Thyroid gland (tissue), 4 donors: ENCODE results near the gene CDR2. TPM values are rescaled to one million over a fixed set of nuclear protein-coding genes. Genes with fewer than 3 reads are reported as not detected.

Experiments
- DNase-seq, 2 donors: peaks; one replicate each; pipeline ENCODE4 v3.0.0-alpha.2; 2019
- H3K27ac ChIP-seq, 3 donors: fragments of 200-600 bp; sonication (generic); 1 replicate in 2 of 3; 2 replicates in 1 of 3; pipeline ENCODE4 v1.5.1; 2016 to 2019; ENCODE audit warnings: mild to moderate bottlenecking in 1 of 3, moderate library complexity in 1 of 3
- H3K27me3 ChIP-seq: fragments of 200-600 bp; sonication (generic); one replicate; pipeline ENCODE4 v1.5.1; 2019
- H3K36me3 ChIP-seq, 2 donors: fragments of 200-600 bp; sonication (generic); one replicate each; pipeline ENCODE4 v1.5.1; 2016 to 2019
- H3K4me1 ChIP-seq, 2 donors: fragments of 200-600 bp; sonication (generic); one replicate each; pipeline ENCODE4 v1.5.1; 2017 to 2019
- H3K4me3 ChIP-seq, 3 donors: fragments of 200-600 bp; sonication (generic); replicated peaks in 1 of 3; 1 replicate in 2 of 3; 2 replicates in 1 of 3; pipeline ENCODE4 v1.5.1; 2016; ENCODE audit warnings: mild to moderate bottlenecking in 1 of 3
- H3K9me3 ChIP-seq: fragments of 200-600 bp; sonication (generic); one replicate; pipeline ENCODE4 v1.5.1; 2017
- POLR2A ChIP-seq, 2 donors: fragments of 450-650 bp; IDR thresholded peaks; one replicate each; pipeline ENCODE4 v1.6.1; 2017; ENCODE audit warnings: antibody characterized with exemption in 2 of 2, mild to moderate bottlenecking in 2 of 2, moderate library complexity in 1 of 2
- WGBS, 2 donors: methylation state at CpG; one replicate each; pipeline ENCODE4 v1.1.5; 2017; 5-methylcytosine and 5-hydroxymethylcytosine counted together
- intact Hi-C: fragments of 100-400 bp; cut with DNase I; formaldehyde crosslinking; loops from one replicate; pipeline ENCODE4 v1.15.1; 2023
- total RNA-seq, 4 donors: library from RNA; depleted of rRNA; stranded (reverse); fragments of >200 nt; gene quantifications; one replicate each; pipeline ENCODE4 v1.2.3, GENCODE V29; 2016
- TF ChIP-seq, protein P1 (sequence below), 6 experiments: fragments of 200-600 bp in 3 of 6; fragments of 450-650 bp in 3 of 6; sonication (generic) in 3 of 6; IDR thresholded peaks; one replicate each; pipeline ENCODE4 v1.5.1; 2016 to 2019; ENCODE audit warnings: antibody characterized with exemption in 6 of 6, mild to moderate bottlenecking in 2 of 6, inconsistent platforms in 1 of 6, moderate library complexity in 1 of 6

The CDR2 gene
- total RNA-seq, 4 donors from 2014 or later = 55.5 to 92.8 (median 79.2) TPM

DNA sequence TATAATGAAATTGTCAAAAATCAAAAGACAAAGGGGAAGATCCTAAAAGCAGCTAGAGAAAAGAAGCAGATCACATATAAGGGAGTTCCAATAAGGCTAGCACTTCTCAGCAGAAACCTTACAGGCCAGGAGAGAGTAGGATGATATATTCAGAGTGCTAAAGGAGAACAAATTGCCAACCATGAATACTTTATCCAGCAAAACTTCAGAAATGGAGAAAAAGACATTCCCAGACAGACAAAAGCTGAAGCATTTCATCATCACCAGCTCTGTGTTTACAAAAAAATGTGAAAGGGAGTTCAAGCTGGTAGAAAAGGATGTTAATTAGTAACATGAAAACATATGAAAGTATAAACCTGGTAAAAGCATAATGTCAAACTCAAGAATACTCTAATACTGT is 37.4 kb downstream of the CDR2 start:
- no peak for DNase-seq
- Histone ChIP-seq H3K4me3 (no peak overlapping the region), H3K9me3 (no peaks in the 10 kb centered on the region), H3K36me3 (peaks cover 13 to 22% of the 10 kb centered on the region in 2 donors), H3K27me3 (no peaks in the 10 kb centered on the region), H3K27ac (no peak overlapping the region), H3K4me1 (no peaks in the 10 kb centered on the region)
- intact Hi-C loops = no loop called here
- TF ChIP-seq, protein P1, sequence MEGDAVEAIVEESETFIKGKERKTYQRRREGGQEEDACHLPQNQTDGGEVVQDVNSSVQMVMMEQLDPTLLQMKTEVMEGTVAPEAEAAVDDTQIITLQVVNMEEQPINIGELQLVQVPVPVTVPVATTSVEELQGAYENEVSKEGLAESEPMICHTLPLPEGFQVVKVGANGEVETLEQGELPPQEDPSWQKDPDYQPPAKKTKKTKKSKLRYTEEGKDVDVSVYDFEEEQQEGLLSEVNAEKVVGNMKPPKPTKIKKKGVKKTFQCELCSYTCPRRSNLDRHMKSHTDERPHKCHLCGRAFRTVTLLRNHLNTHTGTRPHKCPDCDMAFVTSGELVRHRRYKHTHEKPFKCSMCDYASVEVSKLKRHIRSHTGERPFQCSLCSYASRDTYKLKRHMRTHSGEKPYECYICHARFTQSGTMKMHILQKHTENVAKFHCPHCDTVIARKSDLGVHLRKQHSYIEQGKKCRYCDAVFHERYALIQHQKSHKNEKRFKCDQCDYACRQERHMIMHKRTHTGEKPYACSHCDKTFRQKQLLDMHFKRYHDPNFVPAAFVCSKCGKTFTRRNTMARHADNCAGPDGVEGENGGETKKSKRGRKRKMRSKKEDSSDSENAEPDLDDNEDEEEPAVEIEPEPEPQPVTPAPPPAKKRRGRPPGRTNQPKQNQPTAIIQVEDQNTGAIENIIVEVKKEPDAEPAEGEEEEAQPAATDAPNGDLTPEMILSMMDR (IDR thresholded peaks at IDR 0.05) = no peak
- no peak for TF ChIP-seq POLR2A (IDR thresholded peaks at IDR 0.05)

DNA sequence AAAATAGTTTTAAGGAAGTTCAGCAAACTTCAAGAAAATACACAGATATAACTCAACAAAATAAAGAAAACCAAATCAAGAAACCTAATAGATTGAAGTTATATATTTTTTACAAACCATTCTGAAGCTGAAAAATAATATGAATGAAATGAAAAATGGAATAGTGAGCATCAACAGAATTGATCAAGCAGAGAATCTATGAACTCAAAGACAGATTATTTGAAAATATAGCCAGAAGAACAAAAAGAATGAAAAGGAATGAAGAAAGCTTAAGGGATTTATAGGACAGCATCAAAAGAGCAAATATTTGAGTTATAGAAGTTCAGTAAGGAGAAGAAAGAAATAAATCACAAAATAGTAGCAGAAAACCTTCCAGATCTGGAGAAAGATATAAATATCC is 37.8 kb downstream of the CDR2 start:
- no peaks in the 10 kb centered on the region for H3K4me1 ChIP-seq
- H3K27me3 ChIP-seq = no peaks in the 10 kb centered on the region
- H3K27ac ChIP-seq = no peak overlapping the region
- H3K36me3 ChIP-seq = peaks cover 16 to 27% of the 10 kb centered on the region in 2 donors
- TF ChIP-seq, protein P1 (IDR thresholded peaks at IDR 0.05) = no peak
- intact Hi-C loops = no loop called here
- H3K9me3 ChIP-seq = no peaks in the 10 kb centered on the region
- DNase-seq = no peak
- no peak overlapping the region for H3K4me3 ChIP-seq

DNA sequence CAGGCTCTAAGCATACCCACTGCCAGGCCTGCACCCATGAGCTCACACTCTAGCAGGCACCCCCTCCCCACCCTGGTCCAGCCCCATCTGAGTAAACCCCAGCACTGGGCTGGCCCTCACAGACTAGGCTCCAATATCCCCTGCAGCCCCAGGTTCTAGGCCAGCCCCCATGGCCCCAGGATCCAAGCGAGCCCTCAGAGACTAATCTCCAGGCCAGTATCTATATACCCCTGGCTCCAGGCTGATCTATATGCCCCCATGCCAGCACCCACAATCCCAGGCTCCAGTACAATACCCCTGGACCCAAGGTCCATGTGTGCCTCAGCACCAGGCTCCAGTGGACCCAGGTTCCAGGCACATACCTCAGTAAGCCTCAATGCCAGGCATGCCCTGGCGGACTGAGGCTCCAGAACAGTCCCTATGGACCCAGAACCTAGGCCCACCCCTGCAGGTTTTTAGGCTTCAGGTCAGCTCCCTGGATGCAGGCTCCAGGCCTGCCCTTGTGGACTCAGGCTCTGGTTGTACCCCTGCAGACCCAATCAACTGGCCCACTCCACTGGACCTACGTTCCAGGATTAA is 38.7 kb downstream of the CDR2 start:
- H3K4me3 ChIP-seq = no peak overlapping the region
- no peaks in the 10 kb centered on the region for H3K27me3 ChIP-seq
- H3K27ac ChIP-seq = no peak overlapping the region
- H3K4me1 ChIP-seq = no peaks in the 10 kb centered on the region
- no peak for DNase-seq
- intact Hi-C loops = no loop called here
- H3K9me3 ChIP-seq = no peaks in the 10 kb centered on the region
- peaks cover 18 to 32% of the 10 kb centered on the region in 2 donors for H3K36me3 ChIP-seq
- WGBS, 2 donors = 92 to 100% methylated on average over 2 of the region's 3 CpGs
- no peak for TF ChIP-seq POLR2A (IDR thresholded peaks at IDR 0.05)
- TF ChIP-seq, protein P1 (IDR thresholded peaks at IDR 0.05) = no peak

DNA sequence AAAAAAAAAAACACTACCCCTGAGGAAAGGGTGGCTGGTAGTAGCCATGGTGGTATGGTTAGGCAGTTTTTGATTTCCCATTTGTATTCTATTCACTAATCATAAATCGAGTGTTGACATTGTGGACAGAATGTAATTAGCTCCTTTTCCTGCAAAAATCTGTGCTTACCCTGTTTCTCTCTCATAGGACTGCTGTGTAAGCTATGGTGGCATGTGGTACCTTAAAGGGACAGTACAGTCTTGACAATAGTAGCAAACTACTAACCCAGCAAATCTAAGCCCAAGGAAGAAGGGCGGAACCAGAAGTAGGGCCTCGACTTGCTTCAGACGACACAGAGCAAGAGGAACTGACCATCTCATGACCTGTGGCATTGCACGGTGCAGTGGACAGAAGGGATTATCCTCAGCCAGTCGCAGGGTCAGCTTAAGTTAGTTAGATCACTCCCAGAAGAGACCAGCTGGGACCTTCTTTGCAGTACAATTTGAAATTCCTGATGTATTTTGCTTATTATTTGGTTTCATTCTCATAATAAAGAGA is 40.9 kb downstream of the CDR2 start:
- Histone ChIP-seq H3K27ac (no peak overlapping the region), H3K4me1 (no peaks in the 10 kb centered on the region), H3K36me3 (peaks cover 27 to 38% of the 10 kb centered on the region in 2 donors), H3K9me3 (no peaks in the 10 kb centered on the region), H3K4me3 (no peak overlapping the region), H3K27me3 (no peaks in the 10 kb centered on the region)
- WGBS, 2 donors = 72 to 75% methylated on average over 6 of the region's 6 CpGs
- no peak for DNase-seq
- TF ChIP-seq, protein P1 (IDR thresholded peaks at IDR 0.05) = no peak
- no peak for TF ChIP-seq POLR2A (IDR thresholded peaks at IDR 0.05)
- intact Hi-C loops = no loop called here

DNA sequence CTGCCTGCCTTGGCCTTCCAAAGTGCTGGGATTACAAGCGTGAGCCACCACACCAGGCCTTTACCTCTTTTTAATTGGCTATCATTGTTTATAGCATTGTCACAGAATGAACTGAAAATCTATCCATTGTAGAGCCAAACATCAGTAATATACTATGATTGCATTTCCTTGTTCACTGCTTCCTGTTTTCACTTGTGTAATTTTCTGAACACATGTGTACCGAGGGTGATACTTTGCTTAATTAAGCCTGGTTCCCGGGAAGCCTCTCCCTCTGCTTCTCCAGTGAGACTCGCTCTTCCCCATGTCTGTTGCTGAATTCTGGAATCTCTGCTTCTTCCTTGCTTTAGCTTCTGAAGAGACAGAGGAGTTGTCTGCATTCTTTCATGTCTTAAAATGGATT is 44.1 kb downstream of the CDR2 start:
- WGBS, 2 donors = 75 to 81% methylated on average over 4 of the region's 4 CpGs
- Histone ChIP-seq H3K27me3 (no peaks in the 10 kb centered on the region), H3K4me3 (no peak overlapping the region), H3K9me3 (no peaks in the 10 kb centered on the region), H3K27ac (no peak overlapping the region), H3K4me1 (no peaks in the 10 kb centered on the region), H3K36me3 (peaks cover 58 to 61% of the 10 kb centered on the region in 2 donors)
- intact Hi-C loops = no loop called here
- no peak for TF ChIP-seq POLR2A (IDR thresholded peaks at IDR 0.05)
- TF ChIP-seq, protein P1 (IDR thresholded peaks at IDR 0.05) = no peak
- DNase-seq = no peak
